NCI-H82 treated with DMSO at 0.1 percent for 48 hours (cell line): ENCODE results near the gene DPP6.

Experiments used
- DNase-seq: peaks from one replicate; lab custom pipeline; 2025; ENCODE audit not compliant: unreplicated experiment; lab: John Stamatoyannopoulos, UW

DPP6 gene

GRCh38 chr7:154899862-154900261, 847.7 kb downstream of the DPP6 start:
- DNase-seq, result no peak

GRCh38 chr7:154902600-154903082, 850.4 kb downstream of the DPP6 start:
- DNase-seq, result no peak

GRCh38 chr7:154903083-154903731, 851.0 kb downstream of the DPP6 start:
- no peak for DNase-seq

- DNase-seq, result no peak
Observed at GRCh38 chr7:154905146-154905545, 852.9 kb downstream of the DPP6 start.

DNA sequence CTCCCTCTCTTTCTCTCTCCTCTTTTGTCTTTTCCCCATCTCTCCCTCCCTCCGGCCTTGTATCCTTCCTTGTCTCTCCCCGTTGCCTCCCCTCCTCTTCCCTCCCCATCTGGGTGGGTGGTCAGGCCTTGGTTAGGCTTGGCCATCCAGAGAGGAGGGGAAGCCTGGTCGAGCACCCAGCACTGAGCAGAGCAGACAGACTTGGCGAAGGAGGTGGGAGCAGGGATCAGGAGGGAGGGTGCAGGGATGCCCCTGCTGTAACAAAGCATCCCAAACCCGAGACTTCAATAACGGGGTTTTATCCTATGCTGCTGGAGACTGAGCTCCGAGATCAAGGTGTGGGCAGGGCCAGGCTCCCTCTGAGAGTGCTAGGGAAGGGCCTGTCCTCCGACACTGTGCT, 853.4 kb downstream of the DPP6 start:
- DNase-seq, result no peak

DNA sequence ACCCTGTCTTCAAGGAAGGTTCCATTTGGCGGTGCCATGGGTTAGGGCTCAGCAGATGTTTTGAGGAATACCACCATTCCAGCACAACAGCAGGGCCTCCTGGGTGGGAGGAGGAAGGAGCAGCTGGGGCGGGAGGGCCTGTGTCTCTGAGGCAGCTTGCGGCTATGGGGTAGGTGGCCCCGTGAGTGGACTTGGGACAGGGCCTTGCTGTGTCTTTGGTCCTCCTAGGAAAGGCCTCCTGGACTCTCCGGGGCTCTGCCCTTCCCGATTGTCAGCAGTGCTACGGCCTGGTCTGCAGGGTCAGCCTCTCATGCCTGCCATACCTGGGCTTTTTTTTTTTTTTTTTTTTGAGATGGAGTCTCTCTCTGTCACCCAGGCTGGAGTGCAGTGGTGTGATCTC, 854.0 kb downstream of the DPP6 start:
- no peak for DNase-seq

DNA sequence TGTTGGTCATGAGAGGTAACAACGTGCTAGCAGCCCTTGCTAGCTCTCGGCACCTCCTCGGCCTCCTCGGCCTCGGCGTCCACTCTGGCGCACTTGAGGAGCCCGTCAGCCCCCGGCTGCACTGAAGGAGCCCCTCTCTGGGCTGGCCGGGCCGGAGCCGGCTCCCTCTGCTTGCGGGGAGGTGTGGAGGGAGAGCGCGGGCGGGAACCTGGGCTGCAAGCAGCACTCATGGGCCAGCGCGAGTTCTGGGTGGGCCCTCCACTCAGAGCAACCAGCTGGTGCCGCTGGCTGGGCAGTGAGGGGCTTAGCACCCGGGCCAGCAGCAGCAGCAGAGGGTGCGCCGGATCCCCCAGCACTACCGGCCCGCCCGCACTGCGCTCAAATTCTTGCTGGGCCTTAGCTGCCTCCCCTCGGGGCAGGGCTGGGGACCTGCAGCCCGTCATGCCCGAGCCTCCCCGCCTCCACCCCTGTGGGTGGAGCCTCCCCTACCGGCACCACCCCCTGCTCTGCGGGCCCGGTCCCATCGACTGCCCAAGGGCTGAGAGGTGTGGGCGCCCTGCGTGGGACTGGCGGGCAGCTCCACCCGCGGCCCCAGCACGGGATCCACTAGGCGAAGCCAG, 854.6 kb downstream of the DPP6 start:
- DNase-seq, result no peak

DNA sequence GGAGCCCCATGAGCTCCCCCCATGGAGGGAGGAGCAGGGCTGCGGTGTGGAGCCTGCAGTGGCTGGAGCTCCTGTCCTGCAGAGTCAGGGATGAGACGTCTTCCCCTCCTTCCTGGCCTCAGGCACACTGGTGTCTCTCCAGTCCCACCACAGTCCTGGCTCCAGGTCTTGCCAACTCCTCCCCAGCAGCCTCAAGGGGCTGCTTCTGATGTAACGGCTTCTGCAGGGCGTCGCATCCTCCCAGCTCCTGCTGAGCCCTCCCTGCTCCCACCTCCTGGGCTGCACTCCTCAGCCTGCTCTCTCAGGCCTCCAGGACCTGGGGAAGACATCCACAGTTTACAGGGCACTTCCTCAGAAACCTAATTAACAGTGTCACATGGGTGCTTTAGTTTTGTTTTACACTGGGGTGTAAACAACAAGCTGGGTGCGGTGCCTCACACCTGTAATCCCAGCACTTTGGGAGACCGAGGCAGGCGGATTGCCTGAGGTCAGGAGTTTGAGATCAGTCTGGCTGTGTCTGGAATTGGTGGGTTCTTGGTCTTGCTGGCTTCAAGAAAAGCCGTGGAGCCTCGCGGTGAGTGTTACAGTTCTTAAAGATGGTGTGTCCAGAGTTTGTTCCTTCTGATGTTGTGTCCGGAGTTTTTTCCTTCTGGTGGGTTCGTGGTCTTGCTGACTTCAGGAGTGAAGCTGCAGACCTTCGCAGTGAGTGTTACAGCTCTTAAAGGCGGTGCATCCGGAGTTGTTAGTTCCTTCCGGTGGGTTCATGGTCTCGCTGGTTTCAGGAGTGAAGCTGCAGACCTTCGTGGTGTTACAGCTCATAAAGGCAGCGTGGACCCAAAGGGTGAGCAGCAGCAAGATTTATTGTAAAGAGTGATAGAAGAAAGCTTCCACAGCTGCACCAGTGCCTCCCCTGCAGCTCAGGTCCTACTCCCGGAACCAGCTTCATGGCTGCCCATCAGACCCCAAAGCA, 855.7 kb downstream of the DPP6 start:
- DNase-seq, result no peak

- no peak for DNase-seq
Observed at GRCh38 chr7:154909241-154910105, 857.3 kb downstream of the DPP6 start.

DNA sequence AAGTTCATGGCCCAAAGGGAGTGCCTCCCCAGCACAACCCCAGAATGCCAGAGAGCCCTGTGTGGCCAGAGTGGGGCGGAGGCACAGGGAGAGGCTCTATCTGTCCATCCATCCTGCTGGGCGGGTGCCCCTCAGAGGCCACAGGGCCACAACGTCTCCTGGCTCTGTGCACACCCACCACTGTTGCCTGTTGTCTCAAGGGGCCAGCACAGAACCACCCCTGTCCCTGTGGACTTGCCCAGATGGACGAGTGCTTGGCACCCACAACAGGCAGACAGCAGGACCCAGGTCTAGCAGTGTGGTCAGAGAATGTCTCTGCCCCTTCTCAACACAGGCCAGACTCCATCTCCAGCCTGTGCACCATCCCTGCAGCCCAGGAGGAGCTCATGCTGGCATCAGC, 857.9 kb downstream of the DPP6 start:
- DNase-seq, result no peak

GRCh38 chr7:154910977-154911376, 858.8 kb downstream of the DPP6 start:
- no peak for DNase-seq

GRCh38 chr7:154911411-154911810, 859.2 kb downstream of the DPP6 start:
- DNase-seq, result no peak

GRCh38 chr7:154911862-154912455, 859.8 kb downstream of the DPP6 start:
- no peak for DNase-seq

GRCh38 chr7:154912871-154913637, 860.9 kb downstream of the DPP6 start:
- no peak for DNase-seq

DNA sequence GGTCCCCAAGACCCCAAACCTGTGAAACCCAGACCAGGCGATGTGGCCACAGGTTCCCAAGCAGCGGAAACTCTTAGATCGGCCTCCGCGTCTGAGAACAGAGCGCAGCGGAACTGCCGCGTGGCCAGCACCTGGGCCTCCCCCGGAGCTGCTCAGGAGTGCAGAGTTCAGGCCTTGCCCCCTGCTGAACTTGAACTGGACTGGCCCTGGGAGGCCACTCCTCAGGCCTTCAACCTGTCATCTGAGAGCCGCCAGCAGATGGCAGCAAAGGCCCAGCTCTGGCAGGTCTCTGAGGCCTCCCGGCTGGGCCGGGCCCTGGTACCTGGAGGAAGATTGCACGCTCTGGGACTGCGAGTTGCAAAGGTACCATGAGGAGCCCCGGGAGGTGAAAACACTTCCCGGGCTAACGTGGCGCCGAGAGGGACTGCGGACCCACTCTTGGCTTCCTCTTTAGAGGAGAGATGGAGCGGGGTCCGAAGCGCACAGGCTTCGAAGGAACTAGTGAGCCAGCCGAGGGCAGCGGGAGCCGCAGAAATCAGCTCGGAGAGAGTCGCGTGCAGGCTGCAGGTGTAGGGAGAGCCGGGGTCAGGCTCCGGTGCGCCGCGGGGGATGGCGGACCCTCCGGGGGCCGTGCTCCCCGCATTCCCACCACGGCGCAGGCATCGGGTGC, 861.6 kb downstream of the DPP6 start:
- DNase-seq, result peak; percentile 3

GRCh38 chr7:154914308-154914995, 862.3 kb downstream of the DPP6 start:
- no peak for DNase-seq

GRCh38 chr7:154914996-154915380, 862.8 kb downstream of the DPP6 start:
- no peak for DNase-seq

DNA sequence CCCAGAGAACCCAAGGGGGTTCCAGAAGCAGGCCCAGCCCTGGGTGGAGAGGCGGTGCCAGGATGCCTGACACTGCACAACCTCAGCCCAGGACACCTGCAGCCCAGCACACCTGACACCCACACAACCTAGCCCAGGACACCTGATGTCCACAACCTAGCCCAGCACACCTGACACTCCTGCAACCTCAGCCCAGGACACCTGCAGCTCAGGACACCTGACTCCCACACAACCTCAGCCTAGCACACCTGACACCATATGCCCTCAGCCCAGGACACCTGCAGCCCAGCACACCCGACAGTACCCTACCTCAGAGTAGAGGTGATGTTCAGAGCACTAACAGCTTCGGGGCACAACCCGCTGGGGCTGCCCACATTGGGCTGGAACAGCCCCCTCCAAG, 863.4 kb downstream of the DPP6 start:
- no peak for DNase-seq

- DNase-seq, result no peak
Observed at GRCh38 chr7:154916381-154916780, 864.2 kb downstream of the DPP6 start.
